Spleen (tissue), 11 donors: ENCODE measurements around the gene PARP11. TPM values are rescaled to one million over a fixed set of nuclear protein-coding genes. Genes with fewer than 3 reads are reported as not detected.

Source experiments
- DNase-seq: peaks from one replicate; pipeline ENCODE4 v3.0.0-alpha.2; 2020
- H3K27ac ChIP-seq, 8 donors: fragments of 200-600 bp; sonication (generic) in 7 of 8; 1 replicate in 4 of 8; 2 replicates in 4 of 8; pipeline versions ENCODE4 v1.5.0 to v1.8.0; 2016 to 2021; ENCODE audit warnings: inconsistent platforms in 4 of 8, mild to moderate bottlenecking in 4 of 8, moderate library complexity in 1 of 8
- H3K27me3 ChIP-seq, 7 donors: fragments of 200-600 bp; sonication (generic) in 6 of 7; replicated peaks in 1 of 7; 1 replicate in 4 of 7; 2 replicates in 3 of 7; pipeline versions ENCODE4 v1.5.0 to v1.8.0; 2016 to 2021; ENCODE audit warnings: inconsistent platforms in 3 of 7, mild to moderate bottlenecking in 1 of 7
- H3K36me3 ChIP-seq, 6 donors: fragments of 200-600 bp; sonication (generic) in 5 of 6; 1 replicate in 4 of 6; 2 replicates in 2 of 6; pipeline versions ENCODE4 v1.5.0 to v1.8.0; 2016 to 2021; ENCODE audit warnings: inconsistent platforms in 2 of 6
- H3K4me1 ChIP-seq, 6 donors: fragments of 200-600 bp; sonication (generic) in 5 of 6; 1 replicate in 3 of 6; 2 replicates in 3 of 6; pipeline versions ENCODE4 v1.5.0 to v1.8.0; 2016 to 2021; ENCODE audit warnings: inconsistent platforms in 3 of 6
- H3K4me3 ChIP-seq, 8 donors: fragments of 200-600 bp; sonication (generic) in 7 of 8; 1 replicate in 4 of 8; 2 replicates in 4 of 8; pipeline versions ENCODE4 v1.5.0 to v1.8.0; 2016 to 2021; ENCODE audit warnings: inconsistent platforms in 4 of 8, mild to moderate bottlenecking in 4 of 8, moderate library complexity in 2 of 8
- H3K9me3 ChIP-seq, 8 donors: fragments of 200-600 bp; sonication (generic) in 7 of 8; 1 replicate in 4 of 8; 2 replicates in 4 of 8; pipeline versions ENCODE4 v1.5.0 to v1.8.0; 2016 to 2021; ENCODE audit warnings: inconsistent platforms in 4 of 8
- POLR2A ChIP-seq, 3 donors: fragments of 450-650 bp; IDR thresholded peaks; one replicate each; pipeline ENCODE4 v1.5.1; 2017; ENCODE audit warnings: antibody characterized with exemption in 3 of 3, mild to moderate bottlenecking in 1 of 3
- POLR2AphosphoS5 ChIP-seq, 3 donors: sonication (generic); formaldehyde crosslinking; IDR thresholded peaks; one replicate each; pipeline ENCODE4 v1.5.1; 2017; ENCODE audit warnings: antibody characterized with exemption in 3 of 3
- WGBS, 5 donors: extraction: QIAGEN DNeasy Blood & Tissue Kit in 3 of 5; methylation state at CpG; one replicate each; pipeline versions ENCODE4 v1.1.5 to v1.1.7; 2013 to 2018; 5-methylcytosine and 5-hydroxymethylcytosine counted together
- intact Hi-C: fragments of 100-400 bp; cut with DNase I; formaldehyde crosslinking; loops from one replicate; pipeline ENCODE4 v1.15.0; 2023; ENCODE audit warnings: low total_unique reads
- polyA plus RNA-seq, 3 donors: library from polyadenylated mRNA; stranded (reverse); fragments of 200-250 nt; gene quantifications; one replicate each; pipeline ENCODE4 v1.2.1, GENCODE V29; 2013
- total RNA-seq, 7 donors: library from RNA; depleted of rRNA in 3 of 7; stranded (reverse); fragments of >200 nt in 3 of 7; fragmentation: NEBNext Ultra II Directional in 4 of 7; extraction: Animal tissue kit (Norgen Biotek cat#: 25700) in 4 of 7; gene quantifications; one replicate each; pipeline versions ENCODE4 v1.1.0 to v1.2.1, GENCODE V29; 2016 to 2021
- TF ChIP-seq, protein P1 (sequence below), 11 experiments: fragments of 200-600 bp in 7 of 11; fragments of 450-650 bp in 4 of 11; sonication (generic) in 4 of 11; IDR thresholded peaks in 8 of 11; conservative IDR thresholded peaks in 3 of 11; 1 replicate in 7 of 11; 2 replicates in 4 of 11; pipeline versions ENCODE4 v1.4.0 to v1.8.0; 2016 to 2021; ENCODE audit warnings: antibody characterized with exemption in 11 of 11, inconsistent platforms in 4 of 11, mild to moderate bottlenecking in 1 of 11
- donor health status: healthy with polysubstance abuse.
- donor health status: DM: no; HTN: no; CAD: no; lungs with moderate emphysema.
- donor health status: DM: no; HTN: no; CAD: no.
- donor health status: Bipolar disorder and iron deficiency.
- donor health status: healthy.
- donor health status: DM: no; HTN: no; CAD: no.
- donor health status: DM: yes; HTN: yes; CAD: no.

The PARP11 gene
- total and polyA plus RNA-seq, 10 donors: 3.7 to 25.2 (median 17.8) TPM

- Histone ChIP-seq H3K36me3 (peaks cover 0 to 14% (median 0%) of the 10 kb centered on the region in 6 donors), H3K4me1 (peaks cover 0 to 52% (median 28%) of the 10 kb centered on the region in 6 donors), H3K4me3 (no peak overlapping the region), H3K27ac (no peak overlapping the region), H3K9me3 (no peaks in the 10 kb centered on the region), H3K27me3 (no peaks in the 10 kb centered on the region)
- 74 to 92% (median 81%) methylated on average over 3 of the region's 3 CpGs for WGBS, 5 donors
- intact Hi-C loops: no loop called here
- DNase-seq: no peak
- TF ChIP-seq, protein P1, sequence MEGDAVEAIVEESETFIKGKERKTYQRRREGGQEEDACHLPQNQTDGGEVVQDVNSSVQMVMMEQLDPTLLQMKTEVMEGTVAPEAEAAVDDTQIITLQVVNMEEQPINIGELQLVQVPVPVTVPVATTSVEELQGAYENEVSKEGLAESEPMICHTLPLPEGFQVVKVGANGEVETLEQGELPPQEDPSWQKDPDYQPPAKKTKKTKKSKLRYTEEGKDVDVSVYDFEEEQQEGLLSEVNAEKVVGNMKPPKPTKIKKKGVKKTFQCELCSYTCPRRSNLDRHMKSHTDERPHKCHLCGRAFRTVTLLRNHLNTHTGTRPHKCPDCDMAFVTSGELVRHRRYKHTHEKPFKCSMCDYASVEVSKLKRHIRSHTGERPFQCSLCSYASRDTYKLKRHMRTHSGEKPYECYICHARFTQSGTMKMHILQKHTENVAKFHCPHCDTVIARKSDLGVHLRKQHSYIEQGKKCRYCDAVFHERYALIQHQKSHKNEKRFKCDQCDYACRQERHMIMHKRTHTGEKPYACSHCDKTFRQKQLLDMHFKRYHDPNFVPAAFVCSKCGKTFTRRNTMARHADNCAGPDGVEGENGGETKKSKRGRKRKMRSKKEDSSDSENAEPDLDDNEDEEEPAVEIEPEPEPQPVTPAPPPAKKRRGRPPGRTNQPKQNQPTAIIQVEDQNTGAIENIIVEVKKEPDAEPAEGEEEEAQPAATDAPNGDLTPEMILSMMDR (IDR thresholded peaks at IDR 0.05 in 8 of 11, conservative IDR thresholded peaks at IDR 0.05 in 3 of 11): no peak
- TF ChIP-seq POLR2AphosphoS5 (IDR thresholded peaks at IDR 0.05) (no peak), POLR2A (IDR thresholded peaks at IDR 0.05) (no peak)
These were observed 36.6 kb downstream of the PARP11 start for GRCh38 chr12:3836641-3837040.

DNA sequence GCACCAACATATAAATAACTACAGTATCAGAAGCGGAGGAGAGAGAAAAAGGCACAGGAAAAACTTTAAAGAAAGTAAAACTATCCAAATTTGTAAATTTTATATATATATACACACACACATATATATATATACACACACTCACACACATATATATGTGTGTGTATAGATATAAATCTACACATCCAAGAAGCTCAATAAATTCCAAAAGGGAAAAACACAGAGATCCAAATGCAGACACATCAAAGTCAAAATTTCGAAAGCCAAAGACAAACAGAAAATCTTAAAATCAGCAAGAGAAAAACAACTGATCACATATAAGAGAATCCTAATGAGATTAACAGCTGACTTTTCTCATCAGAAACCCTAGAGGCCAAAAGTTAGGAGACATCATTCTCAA, 37.3 kb downstream of the PARP11 start:
- Histone ChIP-seq H3K36me3 (peaks cover 0 to 7% (median 0%) of the 10 kb centered on the region in 6 donors), H3K4me3 (no peak overlapping the region), H3K27ac (no peak overlapping the region), H3K27me3 (no peaks in the 10 kb centered on the region), H3K9me3 (no peaks in the 10 kb centered on the region), H3K4me1 (peaks cover 0 to 52% (median 28%) of the 10 kb centered on the region in 6 donors)
- no peak for TF ChIP-seq POLR2A (IDR thresholded peaks at IDR 0.05)
- TF ChIP-seq, protein P1 (IDR thresholded peaks at IDR 0.05 in 8 of 11, conservative IDR thresholded peaks at IDR 0.05 in 3 of 11): no peak
- TF ChIP-seq POLR2AphosphoS5 (IDR thresholded peaks at IDR 0.05): no peak
- intact Hi-C loops: no loop called here
- 92 to 99% (median 96%) methylated on average over 2 of the region's 2 CpGs for WGBS, 5 donors
- no peak for DNase-seq

DNA sequence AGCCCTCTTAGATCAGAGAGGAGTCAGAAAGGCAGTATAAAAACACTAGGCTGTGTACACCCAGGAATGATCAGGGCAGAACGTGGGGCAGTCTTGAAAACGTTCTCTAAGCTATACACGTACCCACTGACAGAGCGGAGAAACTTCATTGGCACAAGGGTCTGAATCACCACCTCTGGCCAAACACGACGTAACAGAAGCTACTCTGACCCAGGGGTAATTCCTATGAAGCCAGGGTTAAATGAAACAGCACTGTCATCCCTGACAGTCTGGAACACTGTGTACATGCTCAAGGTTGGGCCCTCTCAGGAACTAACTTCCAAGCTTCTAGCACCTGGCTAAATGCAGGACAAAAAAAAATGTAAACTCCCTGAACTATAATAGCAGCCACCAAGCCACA, 38.4 kb downstream of the PARP11 start:
- TF ChIP-seq POLR2AphosphoS5 (IDR thresholded peaks at IDR 0.05) (no peak), POLR2A (IDR thresholded peaks at IDR 0.05) (no peak)
- TF ChIP-seq, protein P1 (IDR thresholded peaks at IDR 0.05 in 8 of 11, conservative IDR thresholded peaks at IDR 0.05 in 3 of 11): no peak
- no peak overlapping the region for H3K27ac ChIP-seq
- no peak for DNase-seq
- H3K27me3 ChIP-seq: no peaks in the 10 kb centered on the region
- intact Hi-C loops: no loop called here
- peaks cover 0 to 6% (median 0%) of the 10 kb centered on the region in 6 donors for H3K36me3 ChIP-seq
- no peak overlapping the region for H3K4me3 ChIP-seq
- H3K9me3 ChIP-seq: no peaks in the 10 kb centered on the region
- 83 to 94% (median 90%) methylated on average over 6 of the region's 6 CpGs for WGBS, 5 donors
- H3K4me1 ChIP-seq: peaks cover 0 to 56% (median 28%) of the 10 kb centered on the region in 6 donors

DNA sequence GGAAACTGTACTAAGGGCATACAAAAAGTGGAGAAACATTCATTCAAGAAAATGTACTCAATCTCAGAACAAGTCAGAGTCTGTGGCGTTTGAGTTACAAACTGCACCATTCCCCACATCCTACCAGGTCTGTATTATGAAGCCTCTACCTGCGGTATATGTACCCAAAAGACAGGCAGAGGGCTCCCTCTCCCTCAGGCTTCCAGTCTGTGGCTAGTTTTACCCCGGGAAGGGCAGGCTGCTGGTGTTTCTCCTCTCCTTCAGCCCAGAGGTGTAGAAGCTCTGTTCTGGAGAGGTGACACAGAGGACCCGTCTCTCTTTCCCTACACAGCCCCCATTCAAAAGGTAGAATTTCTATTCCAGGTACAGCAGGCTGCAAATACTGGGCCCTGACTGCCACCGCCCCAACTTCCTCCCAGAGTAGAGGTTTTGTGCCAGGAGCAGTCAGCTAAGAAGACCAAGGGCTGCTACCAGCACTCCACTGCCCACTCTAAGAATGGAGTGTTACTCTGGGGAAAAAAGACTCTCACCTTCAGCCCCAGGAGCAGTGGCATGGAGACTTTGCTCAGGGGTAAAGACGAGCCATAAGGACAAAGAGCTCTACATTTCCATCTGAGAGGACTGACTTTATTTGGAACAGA, 39.4 kb downstream of the PARP11 start:
- H3K4me3 ChIP-seq: no peak overlapping the region
- H3K27me3 ChIP-seq: no peaks in the 10 kb centered on the region
- no peak for TF ChIP-seq POLR2A (IDR thresholded peaks at IDR 0.05)
- no peak for TF ChIP-seq POLR2AphosphoS5 (IDR thresholded peaks at IDR 0.05)
- TF ChIP-seq, protein P1 (IDR thresholded peaks at IDR 0.05 in 8 of 11, conservative IDR thresholded peaks at IDR 0.05 in 3 of 11): no peak
- WGBS, 5 donors: 85 to 95% (median 87%) methylated on average over 6 of the region's 6 CpGs
- H3K27ac ChIP-seq: no peak overlapping the region
- H3K9me3 ChIP-seq: no peaks in the 10 kb centered on the region
- intact Hi-C loops: no loop called here
- H3K36me3 ChIP-seq: peaks cover 0 to 15% (median 4%) of the 10 kb centered on the region in 6 donors
- peaks cover 0 to 56% (median 28%) of the 10 kb centered on the region in 6 donors for H3K4me1 ChIP-seq
- no peak for DNase-seq
